HG03457 (cell line): Measurements from ENCODE around the gene TSHR.

Source experiments
- ATAC-seq: cut with Tn5 transposase; IDR thresholded peaks from one replicate; pipeline ENCODE4 v1.9.1; 2021; ENCODE audit warnings: moderate number of reproducible peaks; ENCODE audit not compliant: unreplicated experiment

TSHR gene

GRCh38 chr14:81129242-81129641 lies 173.8 kb downstream of the TSHR start:
- no peak for ATAC-seq

- no peak for ATAC-seq
Observed at GRCh38 chr14:81132468-81132867, 177.0 kb downstream of the TSHR start.

- ATAC-seq: no peak
Observed at GRCh38 chr14:81133400-81133799, 178.0 kb downstream of the TSHR start.

- ATAC-seq: no peak
Observed at GRCh38 chr14:81137316-81137715, 181.9 kb downstream of the TSHR start.

GRCh38 chr14:81138429-81138828 lies 183.0 kb downstream of the TSHR start:
- ATAC-seq: no peak

GRCh38 chr14:81141426-81141825 lies 186.0 kb downstream of the TSHR start:
- no peak for ATAC-seq

- no peak for ATAC-seq
Observed at GRCh38 chr14:81143793-81144192, 188.4 kb downstream of the TSHR start.

GRCh38 chr14:81144824-81145603 lies 189.6 kb downstream of the TSHR start:
- ATAC-seq: no peak

- peak; percentile 71 for ATAC-seq
Observed at GRCh38 chr14:81147140-81147897, 191.9 kb downstream of the TSHR start.

- ATAC-seq: no peak
Observed at GRCh38 chr14:81148635-81149034, 193.2 kb downstream of the TSHR start.

- ATAC-seq: no peak
Observed at GRCh38 chr14:81153187-81153586, 197.8 kb downstream of the TSHR start.

GRCh38 chr14:81157431-81157830 lies 202.0 kb downstream of the TSHR start:
- ATAC-seq: no peak

GRCh38 chr14:81161088-81161487 lies 205.7 kb downstream of the TSHR start:
- no peak for ATAC-seq

- ATAC-seq: no peak
Observed at GRCh38 chr14:81161749-81162148, 206.3 kb downstream of the TSHR start.

- no peak for ATAC-seq
Observed at GRCh38 chr14:81162941-81163340, 207.5 kb downstream of the TSHR start.

- peak; percentile 93 for ATAC-seq
Observed at GRCh38 chr14:81164167-81164774, 208.8 kb downstream of the TSHR start.

- no peak for ATAC-seq
Observed at GRCh38 chr14:81165188-81165587, 209.8 kb downstream of the TSHR start.

GRCh38 chr14:81166121-81166520 lies 210.7 kb downstream of the TSHR start:
- no peak for ATAC-seq

GRCh38 chr14:81169267-81169666 lies 213.8 kb downstream of the TSHR start:
- ATAC-seq: no peak

GRCh38 chr14:81169711-81170103 lies 214.3 kb downstream of the TSHR start:
- peak; percentile 10 for ATAC-seq

- ATAC-seq: peak; percentile 92
Observed at GRCh38 chr14:81170104-81170828, 214.8 kb downstream of the TSHR start.
